ENCODE results near the gene VEZT. TPM values are rescaled to one million over a fixed set of nuclear protein-coding genes. Genes with fewer than 3 reads are reported as not detected.

Gene VEZT
- total RNA-seq, 1 experiment from 2014 or later: 46.4 TPM

DNA sequence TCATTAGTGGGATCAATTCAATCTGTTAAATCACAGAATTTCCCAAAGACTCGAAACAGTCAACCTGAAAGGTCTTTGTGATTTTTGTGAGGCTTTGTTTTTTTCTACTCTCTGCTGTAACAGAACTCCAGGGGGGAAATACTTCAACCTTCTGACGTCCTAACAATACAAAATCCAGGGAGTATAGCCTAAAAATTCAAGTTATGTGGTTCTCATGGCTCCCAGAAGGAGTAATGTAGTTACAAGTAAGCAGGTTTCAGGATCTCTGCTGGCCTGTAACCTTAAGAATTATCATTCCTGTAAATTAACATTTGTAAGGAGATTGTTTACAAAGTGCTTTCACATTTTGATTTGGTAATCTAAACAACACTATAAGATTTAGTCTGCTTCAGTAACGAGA, 39.9 kb downstream of the VEZT start:
- DNase-seq (ENCODE audit: low read depth, low spot score) (no peak), ATAC-seq (no peak)
- no peaks in the 10 kb centered on the region for H3K9me3 ChIP-seq (ENCODE audit: control insufficient read depth in 1 of 2, insufficient read depth in 1 of 2, low read depth in 1 of 2, low read length in 2 of 2)
- no peak overlapping the region for H2AFZ ChIP-seq (ENCODE audit: low read depth, low read length, poor library complexity, severe bottlenecking)
- H3K79me2 ChIP-seq (ENCODE audit: insufficient read depth, low read length): peaks cover 14% of the 10 kb centered on the region
- H3K4me1 ChIP-seq (ENCODE audit: control insufficient read depth in 1 of 2, insufficient read depth in 2 of 2, low read length in 2 of 2): no peaks in the 10 kb centered on the region
- POLR2A ChIA-PET: no interaction called here
- no peak overlapping the region for H3K27ac ChIP-seq (ENCODE audit: low read depth, low read length)
- no peaks in the 10 kb centered on the region for H4K20me1 ChIP-seq (ENCODE audit: insufficient read depth)
- no peaks in the 10 kb centered on the region for H3K9me2 ChIP-seq (ENCODE audit: insufficient read depth)
- BruUV-seq (replicated peaks): no TSS peak
- intact Hi-C loops (cut with micrococcal nuclease): no loop called here
- no peak overlapping the region for H3K4me3 ChIP-seq (replicated peaks in 1 of 2; ENCODE audit: low read depth in 1 of 2, low read length in 2 of 2)
- no peak overlapping the region for H3K4me2 ChIP-seq (ENCODE audit: low read length)
- no peaks in the 10 kb centered on the region for H3K27me3 ChIP-seq (ENCODE audit: insufficient read depth, low read length)
- RAD21 ChIA-PET (ENCODE audit: low non-redundant PET in 1 of 2, low total read pairs in 2 of 2, uncharacterized antibody in 2 of 2, unreplicated experiment in 2 of 2): no interaction called here
- TF ChIP-seq POLR2A (IDR thresholded peaks at IDR 0.05; ENCODE audit: borderline replicate concordance, extremely low read depth, insufficient read depth, insufficient read length) (no peak), EZH2 (IDR thresholded peaks at IDR 0.05) (no peak), SRF (IDR thresholded peaks at IDR 0.05; ENCODE audit: low read depth) (no peak), ZFX (IDR thresholded peaks at IDR 0.05) (no peak), EGR1 (IDR thresholded peaks at IDR 0.05; ENCODE audit: low read depth) (no peak), SP1 (IDR thresholded peaks at IDR 0.05; ENCODE audit: low read depth) (no peak), SIN3A (IDR thresholded peaks at IDR 0.05; ENCODE audit: low read depth) (no peak), TCF7L2 (IDR thresholded peaks at IDR 0.05; ENCODE audit: borderline replicate concordance, extremely low read depth, insufficient read depth, insufficient read length) (no peak)
- H3K9ac ChIP-seq (ENCODE audit: low read length): no peak overlapping the region
- peaks cover 6 to 13% of the 10 kb centered on the region in 2 experiments; a peak in 3 of 4 replicates for H3K36me3 ChIP-seq (ENCODE audit: control insufficient read depth in 1 of 2, insufficient read depth in 2 of 2, low read length in 2 of 2)
- CTCF ChIA-PET: interaction anchor here (0.6 to 1.0 kb wide), 2 partner anchors 140 to 311 kb away, joined by 3 read pairs; no protein-coding TSS in a partner anchor

DNA sequence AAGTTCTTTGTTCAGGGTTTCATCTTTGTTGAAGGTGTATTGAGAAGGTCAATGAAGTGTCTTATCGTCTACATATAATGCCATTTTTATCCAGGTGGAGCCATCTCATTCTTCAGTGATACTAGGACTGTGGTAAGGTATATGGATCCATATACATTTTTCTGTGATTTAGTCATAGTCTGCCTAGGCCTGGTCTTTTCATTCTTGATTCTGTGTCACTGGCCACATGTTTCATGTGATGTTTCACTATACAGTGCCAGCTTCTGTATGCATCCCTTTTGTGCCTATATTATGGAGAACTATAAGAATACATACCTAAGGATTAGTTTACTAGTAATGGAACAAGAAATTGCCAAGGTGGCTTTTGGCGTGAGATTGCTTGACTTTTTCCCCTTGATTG, 40.5 kb downstream of the VEZT start:
- ChIA-PET RAD21 (ENCODE audit: low non-redundant PET in 1 of 2, low total read pairs in 2 of 2, uncharacterized antibody in 2 of 2, unreplicated experiment in 2 of 2) (no interaction called here), POLR2A (no interaction called here), CTCF (interaction anchor here (1.0 kb wide), 1 partner anchor 141 kb away, joined by 3 read pairs; no protein-coding TSS in a partner anchor)
- DNase-seq (ENCODE audit: low read depth, low spot score) (no peak), ATAC-seq (no peak)
- H3K36me3 ChIP-seq (ENCODE audit: control insufficient read depth in 1 of 2, insufficient read depth in 2 of 2, low read length in 2 of 2): peaks cover 11 to 13% of the 10 kb centered on the region in 2 experiments; a peak in 3 of 4 replicates
- H3K4me1 ChIP-seq (ENCODE audit: control insufficient read depth in 1 of 2, insufficient read depth in 2 of 2, low read length in 2 of 2): no peaks in the 10 kb centered on the region
- H2AFZ ChIP-seq (ENCODE audit: low read depth, low read length, poor library complexity, severe bottlenecking): no peak overlapping the region
- H3K9me2 ChIP-seq (ENCODE audit: insufficient read depth): no peaks in the 10 kb centered on the region
- no peaks in the 10 kb centered on the region for H3K27me3 ChIP-seq (ENCODE audit: insufficient read depth, low read length)
- intact Hi-C loops (cut with micrococcal nuclease): no loop called here
- H3K4me3 ChIP-seq (replicated peaks in 1 of 2; ENCODE audit: low read depth in 1 of 2, low read length in 2 of 2): no peak overlapping the region
- H4K20me1 ChIP-seq (ENCODE audit: insufficient read depth): no peaks in the 10 kb centered on the region
- peaks cover 14% of the 10 kb centered on the region for H3K79me2 ChIP-seq (ENCODE audit: insufficient read depth, low read length)
- H3K9ac ChIP-seq (ENCODE audit: low read length): no peak overlapping the region
- no peak overlapping the region for H3K4me2 ChIP-seq (ENCODE audit: low read length)
- H3K9me3 ChIP-seq (ENCODE audit: control insufficient read depth in 1 of 2, insufficient read depth in 1 of 2, low read depth in 1 of 2, low read length in 2 of 2): no peaks in the 10 kb centered on the region
- no peak overlapping the region for H3K27ac ChIP-seq (ENCODE audit: low read depth, low read length)
- TF ChIP-seq ZFX (IDR thresholded peaks at IDR 0.05): no peak
- no peak for TF ChIP-seq TCF7L2 (IDR thresholded peaks at IDR 0.05; ENCODE audit: borderline replicate concordance, extremely low read depth, insufficient read depth, insufficient read length)
- TF ChIP-seq, protein P1, sequence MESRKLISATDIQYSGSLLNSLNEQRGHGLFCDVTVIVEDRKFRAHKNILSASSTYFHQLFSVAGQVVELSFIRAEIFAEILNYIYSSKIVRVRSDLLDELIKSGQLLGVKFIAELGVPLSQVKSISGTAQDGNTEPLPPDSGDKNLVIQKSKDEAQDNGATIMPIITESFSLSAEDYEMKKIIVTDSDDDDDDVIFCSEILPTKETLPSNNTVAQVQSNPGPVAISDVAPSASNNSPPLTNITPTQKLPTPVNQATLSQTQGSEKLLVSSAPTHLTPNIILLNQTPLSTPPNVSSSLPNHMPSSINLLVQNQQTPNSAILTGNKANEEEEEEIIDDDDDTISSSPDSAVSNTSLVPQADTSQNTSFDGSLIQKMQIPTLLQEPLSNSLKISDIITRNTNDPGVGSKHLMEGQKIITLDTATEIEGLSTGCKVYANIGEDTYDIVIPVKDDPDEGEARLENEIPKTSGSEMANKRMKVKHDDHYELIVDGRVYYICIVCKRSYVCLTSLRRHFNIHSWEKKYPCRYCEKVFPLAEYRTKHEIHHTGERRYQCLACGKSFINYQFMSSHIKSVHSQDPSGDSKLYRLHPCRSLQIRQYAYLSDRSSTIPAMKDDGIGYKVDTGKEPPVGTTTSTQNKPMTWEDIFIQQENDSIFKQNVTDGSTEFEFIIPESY (IDR thresholded peaks at IDR 0.05; ENCODE audit: extremely low read depth, insufficient replicate concordance, low read length): no peak
- TF ChIP-seq SIN3A (IDR thresholded peaks at IDR 0.05; ENCODE audit: low read depth): no peak
- TF ChIP-seq ELF1 (IDR thresholded peaks at IDR 0.05; ENCODE audit: borderline replicate concordance, low read depth): no peak
- no peak for TF ChIP-seq POLR2A (IDR thresholded peaks at IDR 0.05; ENCODE audit: borderline replicate concordance, extremely low read depth, insufficient read depth, insufficient read length)
- TF ChIP-seq YY1 (IDR thresholded peaks at IDR 0.05; ENCODE audit: extremely low read depth, insufficient replicate concordance, low read depth, low read length): no peak
- TF ChIP-seq EZH2phosphoT487 (IDR thresholded peaks at IDR 0.05; ENCODE audit: borderline replicate concordance): no peak
- TF ChIP-seq JUND (IDR thresholded peaks at IDR 0.05): no peak
- TF ChIP-seq EGR1 (IDR thresholded peaks at IDR 0.05; ENCODE audit: low read depth): no peak
- no peak for TF ChIP-seq POLR2AphosphoS5 (IDR thresholded peaks at IDR 0.05; ENCODE audit: low read depth, low read length)
- no TSS peak for BruUV-seq (replicated peaks)

All from HCT116 (cell line).